Activated naive CD4-positive, alpha-beta T cell treated with anti-CD3 and anti-CD28 coated beads for 36 hours (primary cell): Measurements from ENCODE around the gene C1orf122. TPM values are rescaled to one million over a fixed set of nuclear protein-coding genes. Genes with fewer than 3 reads are reported as not detected.

Experiments
- CTCF ChIA-PET: fragments of 350-600 bp; sonication (Branson Sonifier 250); formaldehyde crosslinking; loops from one replicate; lab custom pipeline; 2021; ENCODE audit warnings: antibody characterized with exemption; lab: Charles Lee
- DNase-seq: peaks from one replicate; pipeline ENCODE4 v3.0.0-alpha.2; 2020
- H3K27ac Mint-ChIP-seq: one replicate; pipeline ENCODE4 v1.8.0; 2021; ENCODE audit warnings: mild to moderate bottlenecking, mixed read lengths
- H3K27me3 Mint-ChIP-seq: one replicate; pipeline ENCODE4 v1.8.0; 2021; ENCODE audit warnings: low read depth, mixed read lengths
- H3K36me3 Mint-ChIP-seq: one replicate; pipeline ENCODE4 v1.8.0; 2021; ENCODE audit warnings: low read depth, mixed read lengths
- H3K4me1 Mint-ChIP-seq: one replicate; pipeline ENCODE4 v1.8.0; 2021; ENCODE audit warnings: low read depth, mixed read lengths
- H3K4me3 Mint-ChIP-seq: one replicate; pipeline ENCODE4 v1.8.0; 2021; ENCODE audit warnings: mild to moderate bottlenecking, moderate library complexity, mixed read lengths
- H3K9me3 Mint-ChIP-seq: one replicate; pipeline ENCODE4 v1.8.0; 2021; ENCODE audit warnings: mixed read lengths
- intact Hi-C: fragments of 100-400 bp; cut with micrococcal nuclease; formaldehyde crosslinking; loops from one replicate; pipeline ENCODE4 v1.15.1; 2023
- total RNA-seq, 2 experiments: library from RNA; stranded (reverse); gene quantifications; one replicate each; pipeline ENCODE4 v1.2.3, GENCODE V29; 2021

C1orf122 gene
- total RNA-seq, 2 experiments from 2014 or later: 12.8 to 14.2 TPM

- CTCF ChIA-PET: interaction anchor here (1.0 kb wide), 1 partner anchor 49 kb away, joined by 3 read pairs; the partner anchor contains the start of gene MTF1
- H3K9me3 Mint-ChIP-seq: no peaks in the 10 kb centered on the region
- H3K4me1 Mint-ChIP-seq: peaks cover 35% of the 10 kb centered on the region
- peaks cover 23% of the 10 kb centered on the region for H3K36me3 Mint-ChIP-seq
- intact Hi-C loops: loop anchor here (2.0 to 5.0 kb wide), 4 partner anchors 122 to 333 kb away; partner anchors contain the start of gene SF3A3
- H3K27ac Mint-ChIP-seq: no peak overlapping the region
- no peak for DNase-seq
- H3K4me3 Mint-ChIP-seq: no peak overlapping the region
- no peaks in the 10 kb centered on the region for H3K27me3 Mint-ChIP-seq
Observed at GRCh38 chr1:37809942-37810341, 2.4 kb downstream of the C1orf122 start.

GRCh38 chr1:37811027-37811655, 3.6 kb downstream of the C1orf122 start:
- no peak overlapping the region for H3K27ac Mint-ChIP-seq
- no peaks in the 10 kb centered on the region for H3K9me3 Mint-ChIP-seq
- peaks cover 28% of the 10 kb centered on the region for H3K4me1 Mint-ChIP-seq
- H3K36me3 Mint-ChIP-seq: peaks cover 17% of the 10 kb centered on the region
- CTCF ChIA-PET: interaction anchor here (1.2 kb wide), 1 partner anchor 49 kb away, joined by 6 read pairs; the partner anchor contains the start of gene MTF1
- H3K4me3 Mint-ChIP-seq: no peak overlapping the region
- DNase-seq: peak; percentile 73
- no peaks in the 10 kb centered on the region for H3K27me3 Mint-ChIP-seq
- intact Hi-C loops: loop anchor here (2.0 kb wide), 1 partner anchor 180 kb away; the partner anchor contains the start of gene SF3A3

GRCh38 chr1:37813529-37814145, 6.0 kb downstream of the C1orf122 start:
- H3K9me3 Mint-ChIP-seq: no peaks in the 10 kb centered on the region
- no peak for DNase-seq
- no peak overlapping the region for H3K4me3 Mint-ChIP-seq
- H3K4me1 Mint-ChIP-seq: peaks cover 19% of the 10 kb centered on the region
- no peak overlapping the region for H3K27ac Mint-ChIP-seq
- peaks cover 14% of the 10 kb centered on the region for H3K36me3 Mint-ChIP-seq
- H3K27me3 Mint-ChIP-seq: no peaks in the 10 kb centered on the region
- intact Hi-C loops: no loop called here
- CTCF ChIA-PET: no interaction called here

GRCh38 chr1:37814252-37814651, 6.7 kb downstream of the C1orf122 start:
- Mint-ChIP-seq H3K27ac (no peak overlapping the region), H3K4me3 (no peak overlapping the region), H3K9me3 (no peaks in the 10 kb centered on the region), H3K4me1 (peaks cover 13% of the 10 kb centered on the region), H3K36me3 (peaks cover 14% of the 10 kb centered on the region), H3K27me3 (no peaks in the 10 kb centered on the region)
- intact Hi-C loops: no loop called here
- CTCF ChIA-PET: no interaction called here
- DNase-seq: no peak

GRCh38 chr1:37817481-37817880, 9.9 kb downstream of the C1orf122 start:
- no peaks in the 10 kb centered on the region for H3K4me1 Mint-ChIP-seq
- intact Hi-C loops: no loop called here
- H3K27me3 Mint-ChIP-seq: no peaks in the 10 kb centered on the region
- no peak for DNase-seq
- peaks cover 28% of the 10 kb centered on the region for H3K36me3 Mint-ChIP-seq
- H3K4me3 Mint-ChIP-seq: no peak overlapping the region
- no peaks in the 10 kb centered on the region for H3K9me3 Mint-ChIP-seq
- H3K27ac Mint-ChIP-seq: no peak overlapping the region
- CTCF ChIA-PET: interaction anchor here (0.7 to 1.5 kb wide), 2 partner anchors 14 to 173 kb away, joined by 3 read pairs; no protein-coding TSS in a partner anchor

- H3K4me3 Mint-ChIP-seq: no peak overlapping the region
- intact Hi-C loops: no loop called here
- no peaks in the 10 kb centered on the region for H3K27me3 Mint-ChIP-seq
- H3K27ac Mint-ChIP-seq: peak overlapping the region; percentile 55
- CTCF ChIA-PET: interaction anchor here (1.6 kb wide), 1 partner anchor 39 kb away, joined by 3 read pairs; no protein-coding TSS in a partner anchor
- H3K4me1 Mint-ChIP-seq: peaks cover 17% of the 10 kb centered on the region
- no peak for DNase-seq
- peaks cover 30% of the 10 kb centered on the region for H3K36me3 Mint-ChIP-seq
- H3K9me3 Mint-ChIP-seq: no peaks in the 10 kb centered on the region
Observed at GRCh38 chr1:37821481-37821880, 13.9 kb downstream of the C1orf122 start.

- no peak overlapping the region for H3K4me3 Mint-ChIP-seq
- peak overlapping the region; percentile 78 for H3K27ac Mint-ChIP-seq
- peaks cover 31% of the 10 kb centered on the region for H3K36me3 Mint-ChIP-seq
- H3K9me3 Mint-ChIP-seq: no peaks in the 10 kb centered on the region
- intact Hi-C loops: no loop called here
- no peak for DNase-seq
- H3K4me1 Mint-ChIP-seq: peaks cover 17% of the 10 kb centered on the region
- H3K27me3 Mint-ChIP-seq: no peaks in the 10 kb centered on the region
- CTCF ChIA-PET: interaction anchor here (0.6 to 0.9 kb wide), 6 partner anchors 16 to 796 kb away, joined by 3 to 10 read pairs (median 4); partner anchors contain the start of gene MTF1
Observed at GRCh38 chr1:37822906-37823815, 15.6 kb downstream of the C1orf122 start.

- H3K36me3 Mint-ChIP-seq: peaks cover 32% of the 10 kb centered on the region
- intact Hi-C loops: no loop called here
- no peaks in the 10 kb centered on the region for H3K27me3 Mint-ChIP-seq
- H3K4me3 Mint-ChIP-seq: no peak overlapping the region
- H3K9me3 Mint-ChIP-seq: no peaks in the 10 kb centered on the region
- DNase-seq: no peak
- H3K27ac Mint-ChIP-seq: no peak overlapping the region
- H3K4me1 Mint-ChIP-seq: peaks cover 17% of the 10 kb centered on the region
- CTCF ChIA-PET: interaction anchor here (0.6 to 0.7 kb wide), 2 partner anchors 344 to 795 kb away, joined by 5 to 10 read pairs; no protein-coding TSS in a partner anchor
Observed at GRCh38 chr1:37824001-37824400, 16.4 kb downstream of the C1orf122 start.

- Mint-ChIP-seq H3K27ac (peak overlapping the region; percentile 47), H3K4me3 (no peak overlapping the region), H3K9me3 (no peaks in the 10 kb centered on the region), H3K36me3 (peaks cover 31% of the 10 kb centered on the region), H3K4me1 (peaks cover 17% of the 10 kb centered on the region), H3K27me3 (no peaks in the 10 kb centered on the region)
- CTCF ChIA-PET: interaction anchor here (1.1 kb wide), 1 partner anchor 223 kb away, joined by 3 read pairs; no protein-coding TSS in a partner anchor
- intact Hi-C loops: no loop called here
- DNase-seq: peak; percentile 9
Observed at GRCh38 chr1:37825506-37825905, 17.9 kb downstream of the C1orf122 start.

GRCh38 chr1:37828410-37829074, 21.0 kb downstream of the C1orf122 start:
- intact Hi-C loops: no loop called here
- CTCF ChIA-PET: interaction anchor here (0.8 kb wide), 1 partner anchor 107 kb away, joined by 3 read pairs; no protein-coding TSS in a partner anchor
- Mint-ChIP-seq H3K4me3 (no peak overlapping the region), H3K27me3 (no peaks in the 10 kb centered on the region), H3K27ac (no peak overlapping the region), H3K36me3 (peaks cover 20% of the 10 kb centered on the region), H3K4me1 (peaks cover 14% of the 10 kb centered on the region), H3K9me3 (no peaks in the 10 kb centered on the region)
- DNase-seq: no peak

- no peaks in the 10 kb centered on the region for H3K27me3 Mint-ChIP-seq
- H3K4me1 Mint-ChIP-seq: no peaks in the 10 kb centered on the region
- intact Hi-C loops: no loop called here
- H3K9me3 Mint-ChIP-seq: no peaks in the 10 kb centered on the region
- H3K4me3 Mint-ChIP-seq: no peak overlapping the region
- CTCF ChIA-PET: interaction anchor here (0.6 to 1.4 kb wide), 2 partner anchors 12 to 29 kb away, joined by 3 to 5 read pairs; no protein-coding TSS in a partner anchor
- no peak overlapping the region for H3K27ac Mint-ChIP-seq
- peaks cover 28% of the 10 kb centered on the region for H3K36me3 Mint-ChIP-seq
- DNase-seq: no peak
Observed at GRCh38 chr1:37831109-37831508, 23.5 kb downstream of the C1orf122 start.
